Mesothelial cell of epicardium (in vitro differentiated cells): ENCODE data around the gene MAGEA1. TPM values are rescaled to one million over a fixed set of nuclear protein-coding genes. Genes with fewer than 3 reads are reported as not detected.
"Not testable (repeated sequence)": the region's sequence is repeated elsewhere in the genome, so short reads cannot be mapped to it uniquely, and the experiment has no call there.

ENCODE experiments used
- DNase-seq, 2 experiments: peaks; one replicate each; pipeline ENCODE4 v3.0.0; 2021; ENCODE audit warnings: low spot score in 2 of 2; ENCODE audit not compliant: unreplicated experiment in 2 of 2
- H3K27ac Mint-ChIP-seq: 2 replicates; pipeline ENCODE4 v1.8.0; 2021; ENCODE audit warnings: mixed read lengths
- H3K27me3 Mint-ChIP-seq: 2 replicates; pipeline ENCODE4 v1.8.0; 2021; ENCODE audit warnings: low read depth, mixed read lengths
- H3K36me3 Mint-ChIP-seq: 2 replicates; pipeline ENCODE4 v1.8.0; 2021; ENCODE audit warnings: mixed read lengths
- H3K4me1 Mint-ChIP-seq: 2 replicates; pipeline ENCODE4 v1.8.0; 2021; ENCODE audit warnings: mixed read lengths
- H3K4me3 Mint-ChIP-seq: 2 replicates; pipeline ENCODE4 v1.8.0; 2021; ENCODE audit warnings: mild to moderate bottlenecking, moderate library complexity, mixed read lengths
- H3K9me3 Mint-ChIP-seq: 2 replicates; pipeline ENCODE4 v1.8.0; 2021; ENCODE audit warnings: mixed read lengths
- CTCF ChIP-seq: fragments of 200-600 bp; sonication (generic); IDR thresholded peaks from one replicate; pipeline ENCODE4 v1.5.0; 2021; ENCODE audit warnings: antibody characterized with exemption; ENCODE audit not compliant: unreplicated experiment
- total RNA-seq: library from RNA; stranded (reverse); gene quantifications from 3 replicates; pipeline ENCODE4 v1.2.1, GENCODE V29; 2021

The MAGEA1 gene
- total RNA-seq, 1 donor from 2014 or later, result not detected

- peaks cover 28% of the 10 kb centered on the region for H3K9me3 Mint-ChIP-seq
- TF ChIP-seq CTCF, result no peak
- DNase-seq, result no peak
- H3K27ac Mint-ChIP-seq, result no peak overlapping the region
- no peaks in the 10 kb centered on the region for H3K4me1 Mint-ChIP-seq
- no peak overlapping the region for H3K4me3 Mint-ChIP-seq
- no peaks in the 10 kb centered on the region for H3K36me3 Mint-ChIP-seq
- no peaks in the 10 kb centered on the region for H3K27me3 Mint-ChIP-seq
Observed at GRCh38 chrX:153161952-153162351, 17.1 kb upstream of the MAGEA1 start.

- DNase-seq, result no peak
- no peak overlapping the region for H3K4me3 Mint-ChIP-seq
- no peaks in the 10 kb centered on the region for H3K36me3 Mint-ChIP-seq
- H3K9me3 Mint-ChIP-seq, result peaks cover 33% of the 10 kb centered on the region
- no peak for TF ChIP-seq CTCF
- no peaks in the 10 kb centered on the region for H3K27me3 Mint-ChIP-seq
- no peak overlapping the region for H3K27ac Mint-ChIP-seq
- H3K4me1 Mint-ChIP-seq, result no peaks in the 10 kb centered on the region
Observed at GRCh38 chrX:153164733-153165132, 14.4 kb upstream of the MAGEA1 start.

- DNase-seq, H3K27ac Mint-ChIP-seq, H3K4me3 Mint-ChIP-seq, H3K27me3 Mint-ChIP-seq, H3K36me3 Mint-ChIP-seq, H3K4me1 Mint-ChIP-seq: not testable (repeated sequence)
- peaks cover 40% of the 10 kb centered on the region for H3K9me3 Mint-ChIP-seq
Observed at GRCh38 chrX:153168423-153168822, 10.7 kb upstream of the MAGEA1 start.

GRCh38 chrX:153181822-153182221 is 2.7 kb downstream of the MAGEA1 start:
- H3K9me3 Mint-ChIP-seq, result peaks cover 4% of the 10 kb centered on the region
- H3K4me3 Mint-ChIP-seq, result no peak overlapping the region
- no peaks in the 10 kb centered on the region for H3K36me3 Mint-ChIP-seq
- peaks cover 10% of the 10 kb centered on the region for H3K27me3 Mint-ChIP-seq
- no peak overlapping the region for H3K27ac Mint-ChIP-seq
- DNase-seq, result no peak
- H3K4me1 Mint-ChIP-seq, result no peaks in the 10 kb centered on the region
- no peak for TF ChIP-seq CTCF

GRCh38 chrX:153184787-153185186 is 5.7 kb downstream of the MAGEA1 start:
- Mint-ChIP-seq H3K27me3 (peaks cover 12% of the 10 kb centered on the region), H3K27ac (no peak overlapping the region), H3K4me3 (no peak overlapping the region), H3K36me3 (no peaks in the 10 kb centered on the region), H3K9me3 (peaks cover 14% of the 10 kb centered on the region), H3K4me1 (no peaks in the 10 kb centered on the region)
- DNase-seq, result no peak
- TF ChIP-seq CTCF, result no peak

GRCh38 chrX:153190381-153190780 is 11.3 kb downstream of the MAGEA1 start:
- Mint-ChIP-seq H3K27ac (no peak overlapping the region), H3K4me3 (no peak overlapping the region), H3K27me3 (peaks cover 28% of the 10 kb centered on the region), H3K4me1 (no peaks in the 10 kb centered on the region), H3K36me3 (no peaks in the 10 kb centered on the region), H3K9me3 (peaks cover 34% of the 10 kb centered on the region)
- TF ChIP-seq CTCF, result no peak
- no peak for DNase-seq
